ENCODE results near the gene PRKAG1.

The PRKAG1 gene

GRCh38 chr12:48965298-48965838 is 53.2 kb downstream of the PRKAG1 start:
- DNase-seq (ENCODE audit: low read depth) = no peak
- no peak overlapping the region for H3K4me3 ChIP-seq (ENCODE audit: low read depth, low read length)
- no peak for TF ChIP-seq CTCF (IDR thresholded peaks at IDR 0.05; ENCODE audit: insufficient read depth, low read depth, low read length, missing control alignments)

GRCh38 chr12:48961801-48962200 is 56.8 kb downstream of the PRKAG1 start:
- H3K4me3 ChIP-seq (ENCODE audit: low read depth, low read length) = no peak overlapping the region
- TF ChIP-seq CTCF (IDR thresholded peaks at IDR 0.05; ENCODE audit: insufficient read depth, low read depth, low read length, missing control alignments) = no peak
- DNase-seq (ENCODE audit: low read depth) = no peak

- no peak overlapping the region for H3K4me3 ChIP-seq (ENCODE audit: low read depth, low read length)
- no peak for DNase-seq (ENCODE audit: low read depth)
- no peak for TF ChIP-seq CTCF (IDR thresholded peaks at IDR 0.05; ENCODE audit: insufficient read depth, low read depth, low read length, missing control alignments)
Observed at GRCh38 chr12:48961331-48961730, 57.2 kb downstream of the PRKAG1 start.

- no peak for DNase-seq (ENCODE audit: low read depth)
- H3K4me3 ChIP-seq (ENCODE audit: low read depth, low read length) = no peak overlapping the region
- TF ChIP-seq CTCF (IDR thresholded peaks at IDR 0.05; ENCODE audit: insufficient read depth, low read depth, low read length, missing control alignments) = no peak
Observed at GRCh38 chr12:48960834-48961233, 57.7 kb downstream of the PRKAG1 start.

- no peak for DNase-seq (ENCODE audit: low read depth)
- H3K4me3 ChIP-seq (ENCODE audit: low read depth, low read length) = peak overlapping the region; percentile 90
- no peak for TF ChIP-seq CTCF (IDR thresholded peaks at IDR 0.05; ENCODE audit: insufficient read depth, low read depth, low read length, missing control alignments)
Observed at GRCh38 chr12:48958049-48958388, 60.6 kb downstream of the PRKAG1 start.

- DNase-seq (ENCODE audit: low read depth) = peak; percentile 96
- peak within 1 kb of the TSS; percentile 90 for H3K4me3 ChIP-seq (ENCODE audit: low read depth, low read length)
- no peak for TF ChIP-seq CTCF (IDR thresholded peaks at IDR 0.05; ENCODE audit: insufficient read depth, low read depth, low read length, missing control alignments)
Observed at GRCh38 chr12:48957141-48958048, 61.2 kb downstream of the PRKAG1 start, which contains the start of gene ARF3. TSS of gene ARF3 (minus strand) at chr12:48957487. CDS start at chr12:48941095, 16,392 bp downstream.
